Iris pigment epithelial cell (primary cell): ENCODE data around the gene METTL24.

Experiments used
- DNase-seq: peaks from one replicate; pipeline ENCODE4 v3.0.0-alpha.2; 2011; ENCODE audit warnings: low read depth

The METTL24 gene

GRCh38 chr6:110334423-110335180, 23.5 kb downstream of the METTL24 start:
- no peak for DNase-seq

GRCh38 chr6:110332281-110332680, 25.9 kb downstream of the METTL24 start:
- no peak for DNase-seq

- DNase-seq = no peak
Measured at GRCh38 chr6:110331816-110332215, 26.3 kb downstream of the METTL24 start.

- no peak for DNase-seq
Measured at GRCh38 chr6:110331390-110331789, 26.8 kb downstream of the METTL24 start.

- peak; percentile 50 for DNase-seq
Measured at GRCh38 chr6:110329714-110330436, 28.3 kb downstream of the METTL24 start.

GRCh38 chr6:110329348-110329713, 28.8 kb downstream of the METTL24 start:
- DNase-seq = peak; percentile 50

GRCh38 chr6:110328259-110328658, 29.9 kb downstream of the METTL24 start:
- peak; percentile 64 for DNase-seq

GRCh38 chr6:110327391-110327790, 30.8 kb downstream of the METTL24 start:
- no peak for DNase-seq

GRCh38 chr6:110326609-110327008, 31.5 kb downstream of the METTL24 start:
- no peak for DNase-seq

GRCh38 chr6:110326057-110326456, 32.1 kb downstream of the METTL24 start:
- no peak for DNase-seq

- peak; percentile 86 for DNase-seq
Measured at GRCh38 chr6:110325197-110325596, 33.0 kb downstream of the METTL24 start.

- DNase-seq = no peak
Measured at GRCh38 chr6:110324548-110324947, 33.6 kb downstream of the METTL24 start.

- no peak for DNase-seq
Measured at GRCh38 chr6:110323258-110323657, 34.9 kb downstream of the METTL24 start.

GRCh38 chr6:110322874-110323242, 35.3 kb downstream of the METTL24 start:
- DNase-seq = no peak

- no peak for DNase-seq
Measured at GRCh38 chr6:110322151-110322873, 35.8 kb downstream of the METTL24 start.

GRCh38 chr6:110320307-110320706, 37.8 kb downstream of the METTL24 start:
- no peak for DNase-seq

GRCh38 chr6:110319843-110320242, 38.3 kb downstream of the METTL24 start:
- DNase-seq = no peak

- no peak for DNase-seq
Measured at GRCh38 chr6:110319381-110319780, 38.8 kb downstream of the METTL24 start.

GRCh38 chr6:110318971-110319370, 39.2 kb downstream of the METTL24 start:
- no peak for DNase-seq

- DNase-seq = no peak
Measured at GRCh38 chr6:110317646-110318045, 40.5 kb downstream of the METTL24 start.

- DNase-seq = no peak
Measured at GRCh38 chr6:110317189-110317588, 41.0 kb downstream of the METTL24 start.

GRCh38 chr6:110315869-110316398, 42.2 kb downstream of the METTL24 start:
- no peak for DNase-seq
